ENCODE measurements around the gene PRLR. TPM values are rescaled to one million over a fixed set of nuclear protein-coding genes. Genes with fewer than 3 reads are reported as not detected.

The PRLR gene
- total RNA-seq, 1 donor from 2014 or later = 13.3 TPM

GRCh38 chr5:35059251-35059650 lies 171.0 kb downstream of the PRLR start:
- Histone ChIP-seq H3K4me1 (peaks cover 7% of the 10 kb centered on the region), H3K36me3 (no peaks in the 10 kb centered on the region), H3K9me3 (no peaks in the 10 kb centered on the region), H3K27ac (no peak overlapping the region), H3K4me3 (no peak overlapping the region), H3K27me3 (no peaks in the 10 kb centered on the region)
- intact Hi-C loops (cut with DNase I) = no loop called here
- DNase-seq (ENCODE audit: extremely low spot score in 2 of 2) = no peak
- TF ChIP-seq CTCF (IDR thresholded peaks at IDR 0.05) (no peak), POLR2A (IDR thresholded peaks at IDR 0.05) (no peak), POLR2AphosphoS5 (IDR thresholded peaks at IDR 0.05; ENCODE audit: insufficient read depth in 1 of 2, low read depth in 1 of 2) (no peak)

- Histone ChIP-seq H3K4me3 (no peak overlapping the region), H3K9me3 (no peaks in the 10 kb centered on the region), H3K36me3 (no peaks in the 10 kb centered on the region), H3K27me3 (no peaks in the 10 kb centered on the region), H3K4me1 (peaks cover under 1% of the 10 kb centered on the region), H3K27ac (no peak overlapping the region)
- TF ChIP-seq CTCF (IDR thresholded peaks at IDR 0.05) (no peak), POLR2AphosphoS5 (IDR thresholded peaks at IDR 0.05; ENCODE audit: insufficient read depth in 1 of 2, low read depth in 1 of 2) (no peak), POLR2A (IDR thresholded peaks at IDR 0.05) (no peak)
- intact Hi-C loops (cut with DNase I) = no loop called here
- no peak for DNase-seq (ENCODE audit: extremely low spot score in 2 of 2)
These were observed 171.9 kb downstream of the PRLR start for GRCh38 chr5:35058374-35058788.

- H3K27me3 ChIP-seq = no peaks in the 10 kb centered on the region
- H3K27ac ChIP-seq = no peak overlapping the region
- H3K4me3 ChIP-seq = no peak overlapping the region
- no peaks in the 10 kb centered on the region for H3K9me3 ChIP-seq
- H3K4me1 ChIP-seq = no peaks in the 10 kb centered on the region
- TF ChIP-seq POLR2AphosphoS5 (IDR thresholded peaks at IDR 0.05; ENCODE audit: insufficient read depth in 1 of 2, low read depth in 1 of 2) (no peak), CTCF (IDR thresholded peaks at IDR 0.05) (no peak), POLR2A (IDR thresholded peaks at IDR 0.05) (no peak)
- DNase-seq (ENCODE audit: extremely low spot score in 2 of 2) = no peak
- intact Hi-C loops (cut with DNase I) = no loop called here
- H3K36me3 ChIP-seq = no peaks in the 10 kb centered on the region
These were observed 173.6 kb downstream of the PRLR start for GRCh38 chr5:35056686-35057085.

GRCh38 chr5:35052838-35053237 lies 177.4 kb downstream of the PRLR start:
- no peaks in the 10 kb centered on the region for H3K9me3 ChIP-seq
- no peak overlapping the region for H3K27ac ChIP-seq
- TF ChIP-seq POLR2A (IDR thresholded peaks at IDR 0.05) (no peak), CTCF (IDR thresholded peaks at IDR 0.05) (no peak), POLR2AphosphoS5 (IDR thresholded peaks at IDR 0.05; ENCODE audit: insufficient read depth in 1 of 2, low read depth in 1 of 2) (no peak)
- intact Hi-C loops (cut with DNase I) = no loop called here
- no peaks in the 10 kb centered on the region for H3K4me1 ChIP-seq
- H3K27me3 ChIP-seq = no peaks in the 10 kb centered on the region
- DNase-seq (ENCODE audit: extremely low spot score in 2 of 2) = no peak
- no peak overlapping the region for H3K4me3 ChIP-seq
- H3K36me3 ChIP-seq = no peaks in the 10 kb centered on the region

GRCh38 chr5:35050541-35051126 lies 179.7 kb downstream of the PRLR start:
- TF ChIP-seq CTCF (IDR thresholded peaks at IDR 0.05) (no peak), POLR2A (IDR thresholded peaks at IDR 0.05) (no peak), POLR2AphosphoS5 (IDR thresholded peaks at IDR 0.05; ENCODE audit: insufficient read depth in 1 of 2, low read depth in 1 of 2) (no peak)
- H3K4me3 ChIP-seq = no peak overlapping the region

More at GRCh38 chr5:35050541-35051126, 179.7 kb downstream of the PRLR start:
- no peaks in the 10 kb centered on the region for H3K27me3 ChIP-seq
- no peak for DNase-seq (ENCODE audit: extremely low spot score in 2 of 2)
- H3K4me1 ChIP-seq = no peaks in the 10 kb centered on the region
- H3K36me3 ChIP-seq = no peaks in the 10 kb centered on the region
- no peak overlapping the region for H3K27ac ChIP-seq
- intact Hi-C loops (cut with DNase I) = no loop called here
- H3K9me3 ChIP-seq = no peaks in the 10 kb centered on the region
